ENCODE measurements around the gene SLC22A23. TPM values are rescaled to one million over a fixed set of nuclear protein-coding genes. Genes with fewer than 3 reads are reported as not detected.

Gene SLC22A23
- total and polyA plus RNA-seq, 2 donors (not counting 1 experiment from before 2014, with no cell fraction given), result 0.18 to 1.4 TPM

DNA sequence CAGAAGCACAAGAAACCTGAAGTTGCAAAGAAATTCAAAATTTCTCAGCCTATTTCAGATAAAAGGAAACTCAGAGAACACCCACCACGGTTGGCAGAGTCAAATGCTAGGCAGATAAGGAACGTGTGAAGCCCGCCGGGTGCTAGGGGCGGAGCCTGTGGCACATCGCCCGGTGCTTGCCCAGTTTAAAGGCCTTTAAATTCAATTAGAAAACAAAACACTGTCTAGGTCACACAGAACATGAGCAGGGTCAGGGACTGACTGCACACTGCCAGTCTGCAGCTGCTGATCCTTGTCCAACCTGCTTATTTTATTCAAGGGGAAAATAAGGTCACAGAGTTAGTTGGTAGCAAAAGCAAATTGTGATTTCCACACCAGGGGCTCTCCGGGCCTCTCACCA, 122.3 kb downstream of the SLC22A23 start:
- Mint-ChIP-seq H3K9me3 (ENCODE audit: insufficient read depth) (no peaks in the 10 kb centered on the region), H3K27ac (no peak overlapping the region), H3K4me3 (no peak overlapping the region), H3K4me1 (peaks cover 12% of the 10 kb centered on the region), H3K27me3 (peaks cover 37% of the 10 kb centered on the region)
- H3K4me1 ChIP-seq (ENCODE audit: control insufficient read depth in 2 of 2, insufficient read depth in 2 of 2, low read length in 2 of 2), result peaks cover 7 to 14% of the 10 kb centered on the region in 2 donors
- TF ChIP-seq, protein P1, sequence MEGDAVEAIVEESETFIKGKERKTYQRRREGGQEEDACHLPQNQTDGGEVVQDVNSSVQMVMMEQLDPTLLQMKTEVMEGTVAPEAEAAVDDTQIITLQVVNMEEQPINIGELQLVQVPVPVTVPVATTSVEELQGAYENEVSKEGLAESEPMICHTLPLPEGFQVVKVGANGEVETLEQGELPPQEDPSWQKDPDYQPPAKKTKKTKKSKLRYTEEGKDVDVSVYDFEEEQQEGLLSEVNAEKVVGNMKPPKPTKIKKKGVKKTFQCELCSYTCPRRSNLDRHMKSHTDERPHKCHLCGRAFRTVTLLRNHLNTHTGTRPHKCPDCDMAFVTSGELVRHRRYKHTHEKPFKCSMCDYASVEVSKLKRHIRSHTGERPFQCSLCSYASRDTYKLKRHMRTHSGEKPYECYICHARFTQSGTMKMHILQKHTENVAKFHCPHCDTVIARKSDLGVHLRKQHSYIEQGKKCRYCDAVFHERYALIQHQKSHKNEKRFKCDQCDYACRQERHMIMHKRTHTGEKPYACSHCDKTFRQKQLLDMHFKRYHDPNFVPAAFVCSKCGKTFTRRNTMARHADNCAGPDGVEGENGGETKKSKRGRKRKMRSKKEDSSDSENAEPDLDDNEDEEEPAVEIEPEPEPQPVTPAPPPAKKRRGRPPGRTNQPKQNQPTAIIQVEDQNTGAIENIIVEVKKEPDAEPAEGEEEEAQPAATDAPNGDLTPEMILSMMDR (IDR thresholded peaks at IDR 0.05), result no peak
- TF ChIP-seq EZH2 (IDR thresholded peaks at IDR 0.05; ENCODE audit: borderline replicate concordance, insufficient read depth, low read depth, low read length, poor library complexity, severe bottlenecking), result no peak
- WGBS (ENCODE audit: insufficient coverage), result 87% methylated on average over 5 of the region's 8 CpGs
- CTCF ChIA-PET, result no interaction called here
- H2AFZ ChIP-seq (ENCODE audit: insufficient read depth, low read depth, low read length, poor library complexity, severe bottlenecking), result no peak overlapping the region
- H3K9ac ChIP-seq (ENCODE audit: low read length), result no peak overlapping the region
- H3K27ac ChIP-seq (ENCODE audit: low read length in 2 of 2), result no peak overlapping the region
- H3K4me3 ChIP-seq (ENCODE audit: control extremely low read depth in 1 of 5, extremely low read depth in 1 of 5, insufficient read depth in 1 of 5, low read depth in 2 of 5, low read length in 4 of 5), result no peak overlapping the region
- H3K79me2 ChIP-seq (ENCODE audit: control insufficient read depth, insufficient read depth, low read length), result no peaks in the 10 kb centered on the region
- no peak for ATAC-seq (ENCODE audit: low read depth)
- H3K4me2 ChIP-seq (replicated peaks; ENCODE audit: low read depth, low read length, poor library complexity, severe bottlenecking), result no peak overlapping the region
- POLR2A ChIA-PET, result no interaction called here
- H4K20me1 ChIP-seq (ENCODE audit: control insufficient read depth, insufficient read depth, low read length, poor library complexity, severe bottlenecking), result no peaks in the 10 kb centered on the region
- DNase-seq, result no peak
- H3K27me3 ChIP-seq (replicated peaks in 1 of 4; ENCODE audit: control extremely low read depth in 1 of 4, control insufficient read depth in 3 of 4, insufficient read depth in 4 of 4, low read length in 3 of 4), result no peaks in the 10 kb centered on the region
- intact Hi-C loops (cut with micrococcal nuclease), result loop anchor here (10.0 kb wide), 1 partner anchor 50 kb away; no protein-coding TSS in a partner anchor
- no peaks in the 10 kb centered on the region for H3K36me3 ChIP-seq (replicated peaks in 1 of 2; ENCODE audit: control extremely low read depth in 1 of 2, control insufficient read depth in 1 of 2, extremely low read depth in 1 of 2, insufficient read depth in 2 of 2, low read length in 1 of 2)
- peaks cover 0 to 3% (median 0%) of the 10 kb centered on the region in 3 donors for H3K9me3 ChIP-seq (ENCODE audit: control extremely low read depth in 1 of 3, control insufficient read depth in 2 of 3, insufficient read depth in 1 of 3, low read length in 2 of 3)

DNA sequence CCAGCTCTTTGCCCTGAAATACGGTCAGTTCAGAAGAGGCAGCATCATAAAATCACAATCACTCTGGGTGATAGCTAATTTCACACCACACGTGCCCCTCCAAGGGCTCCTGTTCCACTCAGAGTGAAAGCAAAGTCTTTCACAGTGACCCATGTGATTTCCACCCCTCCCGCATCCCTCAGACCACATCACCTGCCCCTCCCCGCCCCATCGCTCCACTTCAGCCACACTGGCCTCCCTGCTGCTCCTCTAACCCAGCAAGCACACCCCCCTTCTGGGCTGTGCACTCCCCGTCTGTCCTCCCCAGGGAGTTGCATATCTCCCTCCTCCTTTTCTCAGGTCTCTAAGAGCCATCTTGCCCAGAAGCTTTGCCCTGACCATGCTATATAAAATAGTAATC, 123.6 kb downstream of the SLC22A23 start:
- peaks cover 38% of the 10 kb centered on the region for H3K27me3 Mint-ChIP-seq

More for the DNA sequence above, 123.6 kb downstream of the SLC22A23 start:
- ATAC-seq (ENCODE audit: low read depth), result no peak
- H4K20me1 ChIP-seq (ENCODE audit: control insufficient read depth, insufficient read depth, low read length, poor library complexity, severe bottlenecking), result no peaks in the 10 kb centered on the region
- no peaks in the 10 kb centered on the region for H3K79me2 ChIP-seq (ENCODE audit: control insufficient read depth, insufficient read depth, low read length)
- no peaks in the 10 kb centered on the region for H3K27me3 ChIP-seq (replicated peaks in 1 of 4; ENCODE audit: control extremely low read depth in 1 of 4, control insufficient read depth in 3 of 4, insufficient read depth in 4 of 4, low read length in 3 of 4)
- no peak overlapping the region for H3K27ac Mint-ChIP-seq
- H3K4me2 ChIP-seq (replicated peaks; ENCODE audit: low read depth, low read length, poor library complexity, severe bottlenecking), result no peak overlapping the region
- intact Hi-C loops (cut with micrococcal nuclease), result loop anchor here (10.0 kb wide), 1 partner anchor 52 kb away; no protein-coding TSS in a partner anchor
- H3K9me3 ChIP-seq (ENCODE audit: control extremely low read depth in 1 of 3, control insufficient read depth in 2 of 3, insufficient read depth in 1 of 3, low read length in 2 of 3), result peaks cover 0 to 3% (median 0%) of the 10 kb centered on the region in 3 donors
- POLR2A ChIA-PET, result no interaction called here
- H3K36me3 ChIP-seq (replicated peaks in 1 of 2; ENCODE audit: control extremely low read depth in 1 of 2, control insufficient read depth in 1 of 2, extremely low read depth in 1 of 2, insufficient read depth in 2 of 2, low read length in 1 of 2), result no peaks in the 10 kb centered on the region
- WGBS (ENCODE audit: insufficient coverage), result 51% methylated on average over 6 of the region's 6 CpGs
- DNase-seq, result no peak
- no peak overlapping the region for H3K4me3 Mint-ChIP-seq
- H3K4me1 ChIP-seq (ENCODE audit: control insufficient read depth in 2 of 2, insufficient read depth in 2 of 2, low read length in 2 of 2), result peaks cover 7 to 12% of the 10 kb centered on the region in 2 donors
- H2AFZ ChIP-seq (ENCODE audit: insufficient read depth, low read depth, low read length, poor library complexity, severe bottlenecking), result no peak overlapping the region
- no peak overlapping the region for H3K4me3 ChIP-seq (ENCODE audit: control extremely low read depth in 1 of 5, extremely low read depth in 1 of 5, insufficient read depth in 1 of 5, low read depth in 2 of 5, low read length in 4 of 5)
- H3K9me3 Mint-ChIP-seq (ENCODE audit: insufficient read depth), result no peaks in the 10 kb centered on the region
- peaks cover 11% of the 10 kb centered on the region for H3K4me1 Mint-ChIP-seq
- H3K9ac ChIP-seq (ENCODE audit: low read length), result no peak overlapping the region
- no peak overlapping the region for H3K27ac ChIP-seq (ENCODE audit: low read length in 2 of 2)
- TF ChIP-seq, protein P1 (IDR thresholded peaks at IDR 0.05), result no peak
- TF ChIP-seq EZH2 (IDR thresholded peaks at IDR 0.05; ENCODE audit: borderline replicate concordance, insufficient read depth, low read depth, low read length, poor library complexity, severe bottlenecking), result no peak
- CTCF ChIA-PET, result no interaction called here
